ENCODE data around the gene CD274.
A peak's percentile ranks its signal among the peaks of the same experiment; 100 is the strongest.

The CD274 gene

GRCh38 chr9:5511476-5511875 is 61.1 kb downstream of the CD274 start:
- no peak for TF ChIP-seq SPI1 (IDR thresholded peaks at IDR 0.05; ENCODE audit: borderline replicate concordance, low read depth)
- TF ChIP-seq CTCF (IDR thresholded peaks at IDR 0.05; ENCODE audit: insufficient read depth, low read length): no peak
- no peak for TF ChIP-seq GABPA (IDR thresholded peaks at IDR 0.05; ENCODE audit: low read depth)
- no peak for TF ChIP-seq REST (IDR thresholded peaks at IDR 0.05; ENCODE audit: insufficient replicate concordance, low read depth)
- no peak for TF ChIP-seq POLR2AphosphoS5 (IDR thresholded peaks at IDR 0.05; ENCODE audit: low read depth)
- Histone ChIP-seq H3K27ac (replicated peaks) (no peak overlapping the region), H3K4me3 (replicated peaks; ENCODE audit: insufficient read depth, low read length) (no peak overlapping the region), H3K27me3 (ENCODE audit: insufficient read depth, poor library complexity, severe bottlenecking) (no peaks in the 10 kb centered on the region)
- no peak for DNase-seq (ENCODE audit: low read depth in 1 of 2, low spot score in 1 of 2)

- peak; percentile 73 for TF ChIP-seq REST (IDR thresholded peaks at IDR 0.05; ENCODE audit: insufficient replicate concordance, low read depth)
- no peak for TF ChIP-seq SPI1 (IDR thresholded peaks at IDR 0.05; ENCODE audit: borderline replicate concordance, low read depth)
- Histone ChIP-seq H3K27me3 (ENCODE audit: insufficient read depth, poor library complexity, severe bottlenecking) (no peaks in the 10 kb centered on the region), H3K4me3 (replicated peaks; ENCODE audit: insufficient read depth, low read length) (no peak overlapping the region), H3K27ac (replicated peaks) (no peak overlapping the region)
- no peak for DNase-seq (ENCODE audit: low read depth in 1 of 2, low spot score in 1 of 2)
These were observed 61.7 kb downstream of the CD274 start for GRCh38 chr9:5511935-5512580.

- DNase-seq (ENCODE audit: low read depth in 1 of 2, low spot score in 1 of 2): no peak
- Histone ChIP-seq H3K27me3 (ENCODE audit: insufficient read depth, poor library complexity, severe bottlenecking) (no peaks in the 10 kb centered on the region), H3K27ac (replicated peaks) (no peak overlapping the region), H3K4me3 (replicated peaks; ENCODE audit: insufficient read depth, low read length) (no peak overlapping the region)
- TF ChIP-seq GABPA (IDR thresholded peaks at IDR 0.05; ENCODE audit: low read depth): no peak
These were observed 62.5 kb downstream of the CD274 start for GRCh38 chr9:5512658-5513452.

GRCh38 chr9:5513966-5514616 is 63.7 kb downstream of the CD274 start:
- Histone ChIP-seq H3K27me3 (ENCODE audit: insufficient read depth, poor library complexity, severe bottlenecking) (no peaks in the 10 kb centered on the region), H3K27ac (replicated peaks) (no peak overlapping the region), H3K4me3 (replicated peaks; ENCODE audit: insufficient read depth, low read length) (no peak overlapping the region)
- no peak for TF ChIP-seq SPI1 (IDR thresholded peaks at IDR 0.05; ENCODE audit: borderline replicate concordance, low read depth)
- TF ChIP-seq CTCF (IDR thresholded peaks at IDR 0.05; ENCODE audit: insufficient read depth, low read length): no peak
- TF ChIP-seq REST (IDR thresholded peaks at IDR 0.05; ENCODE audit: insufficient replicate concordance, low read depth): no peak
- no peak for TF ChIP-seq POLR2AphosphoS5 (IDR thresholded peaks at IDR 0.05; ENCODE audit: low read depth)
- no peak for DNase-seq (ENCODE audit: low read depth in 1 of 2, low spot score in 1 of 2)

Data from HL-60 (cell line).